Kidney tubule cell (primary cell): ENCODE data around the gene JPH2.
"Not testable (repeated sequence)": the region's sequence is repeated elsewhere in the genome, so short reads cannot be mapped to it uniquely, and the experiment has no call there.

Source experiments
- DNase-seq: peaks from one replicate; pipeline ENCODE4 v3.0.0-alpha.2; 2018; ENCODE audit warnings: low spot score

Gene JPH2

DNA sequence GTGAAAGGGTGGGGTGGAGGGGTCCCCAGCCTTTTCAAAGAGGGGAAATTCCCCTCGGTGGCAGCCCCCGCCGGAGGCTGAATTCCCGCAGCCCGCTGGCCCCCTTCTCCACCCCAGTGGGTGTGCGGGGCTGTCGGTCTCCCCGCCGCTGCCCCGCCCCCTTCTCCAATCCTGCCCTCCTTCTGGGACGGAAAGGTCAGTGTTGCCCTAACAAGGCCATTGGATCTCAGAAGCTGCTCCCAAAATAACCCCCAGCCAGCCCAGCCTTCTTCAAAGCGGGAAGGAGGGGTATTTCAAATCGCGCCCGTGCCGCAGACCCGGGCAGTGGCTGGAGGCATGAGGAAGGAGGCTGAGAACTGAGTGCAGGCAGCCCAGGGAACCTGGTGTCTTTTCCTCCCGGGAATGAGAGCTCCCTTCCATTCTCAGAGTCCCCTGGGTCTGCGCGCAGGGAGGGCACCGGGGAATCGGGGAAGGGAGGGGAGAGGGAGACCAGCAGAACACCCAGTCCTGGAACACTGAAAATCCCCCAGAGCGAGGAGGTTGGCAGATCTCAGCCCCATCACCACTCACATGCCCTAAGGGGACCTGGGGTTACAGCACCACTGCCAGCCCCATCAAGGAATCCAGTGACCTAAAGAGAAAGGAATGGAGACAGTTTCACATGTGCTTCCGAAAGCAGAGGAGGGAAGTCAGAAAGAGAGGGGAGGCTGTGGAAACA, at the start of gene JPH2:
Gene JPH2, minus strand, starts transcription at position 135 of the 718 bp plus-strand sequence. CDS start 483 bp downstream, outside the sequence.
- DNase-seq, result peak; percentile 88

DNA sequence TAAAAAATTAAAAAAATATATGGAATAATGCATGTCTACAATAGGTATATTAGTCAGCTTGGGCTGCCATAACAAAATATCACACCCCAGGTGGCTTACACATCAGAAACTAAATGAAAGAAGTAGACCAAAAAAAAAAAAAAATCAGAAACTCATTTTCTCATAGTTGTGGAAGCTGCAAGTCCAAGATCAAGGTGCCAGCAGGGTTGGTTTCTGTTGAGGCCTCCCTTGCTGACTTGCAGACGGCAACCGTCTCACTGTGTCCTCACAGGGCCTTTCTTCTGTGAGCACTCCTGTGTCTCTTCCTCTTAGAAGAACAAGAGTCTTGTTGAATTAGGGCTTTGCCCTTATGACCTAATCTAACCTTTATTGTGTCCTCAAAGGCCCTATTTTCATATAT, 48.7 kb upstream of the JPH2 start:
- no peak for DNase-seq

DNA sequence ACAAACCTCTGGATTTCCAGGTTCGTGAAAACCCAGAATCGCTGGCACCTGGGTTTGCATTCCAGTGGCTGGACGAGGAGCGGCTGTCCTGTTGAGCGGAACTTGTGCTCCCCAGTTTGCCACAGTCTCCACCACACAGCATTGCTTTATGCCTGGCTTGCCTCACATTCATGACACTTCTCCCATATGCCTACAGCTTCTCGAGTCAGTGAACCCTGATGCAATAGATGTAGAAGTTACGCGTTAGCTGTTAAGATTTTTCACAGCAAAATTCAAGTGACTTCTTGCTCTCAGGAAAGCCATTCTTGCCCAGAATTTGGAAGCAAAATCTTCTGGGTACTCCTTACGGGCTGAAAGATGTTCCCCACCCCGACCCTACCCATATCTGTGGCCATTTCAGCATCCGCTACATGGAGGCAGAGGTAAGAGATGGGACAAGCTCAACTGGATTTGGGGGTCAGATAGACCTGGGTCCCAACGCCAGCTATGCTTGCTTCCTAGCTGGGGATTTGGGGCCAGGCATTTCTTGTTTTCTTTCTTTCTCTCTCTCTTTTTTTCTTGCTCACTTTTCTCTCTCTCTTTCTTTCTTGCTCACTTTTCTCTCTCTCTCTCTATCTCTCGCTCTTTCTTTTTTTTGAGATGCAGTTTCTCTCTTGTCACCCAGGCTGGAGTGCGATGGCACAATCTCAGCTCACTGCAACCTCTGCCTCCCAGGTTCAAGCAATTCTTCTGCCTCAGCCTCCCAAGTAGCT, 47.8 kb upstream of the JPH2 start:
- DNase-seq, result no peak

GRCh38 chr20:44233436-44234016, 46.5 kb upstream of the JPH2 start:
- DNase-seq, result no peak

DNA sequence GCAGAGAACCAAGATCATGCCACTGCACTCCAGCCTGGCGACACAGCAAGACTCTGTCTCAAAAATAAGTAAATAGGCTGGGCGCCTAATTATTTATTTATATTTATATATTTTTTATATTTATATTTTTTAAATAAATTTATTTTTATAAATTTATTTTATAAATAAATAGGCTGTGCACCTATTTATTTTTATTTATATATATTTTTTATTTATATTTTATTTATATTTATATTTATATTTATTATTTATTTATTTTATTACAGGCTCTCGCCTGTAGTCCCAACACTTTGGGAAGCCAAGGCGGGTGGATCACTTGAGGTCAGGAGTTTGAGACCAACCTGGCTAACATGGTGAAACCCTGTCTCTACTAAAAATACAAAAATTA, 45.5 kb upstream of the JPH2 start:
- DNase-seq, result not testable (repeated sequence)

- no peak for DNase-seq
Observed at GRCh38 chr20:44231713-44232468, 44.9 kb upstream of the JPH2 start.

DNA sequence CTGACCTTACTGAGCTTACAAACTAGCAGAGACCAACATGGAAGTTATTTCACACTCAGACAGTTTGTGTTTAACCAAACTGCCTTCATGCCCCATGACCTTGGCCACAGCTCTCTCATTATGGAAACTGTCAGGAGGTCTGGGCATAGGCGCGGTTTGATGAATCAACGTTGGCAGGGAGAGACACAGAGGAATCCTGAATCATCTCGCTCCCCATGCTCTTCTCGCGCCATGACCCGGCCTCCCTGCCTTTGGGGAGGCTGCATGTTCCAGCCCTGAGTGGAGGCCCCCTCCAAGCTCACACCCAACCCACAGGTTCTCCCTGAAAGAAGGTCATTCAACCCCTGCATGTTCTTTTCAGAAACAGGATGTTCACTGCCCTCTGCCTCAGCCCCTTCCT, 44.2 kb upstream of the JPH2 start:
- peak; percentile 37 for DNase-seq

GRCh38 chr20:44228465-44229258, 41.7 kb upstream of the JPH2 start:
- DNase-seq, result no peak

DNA sequence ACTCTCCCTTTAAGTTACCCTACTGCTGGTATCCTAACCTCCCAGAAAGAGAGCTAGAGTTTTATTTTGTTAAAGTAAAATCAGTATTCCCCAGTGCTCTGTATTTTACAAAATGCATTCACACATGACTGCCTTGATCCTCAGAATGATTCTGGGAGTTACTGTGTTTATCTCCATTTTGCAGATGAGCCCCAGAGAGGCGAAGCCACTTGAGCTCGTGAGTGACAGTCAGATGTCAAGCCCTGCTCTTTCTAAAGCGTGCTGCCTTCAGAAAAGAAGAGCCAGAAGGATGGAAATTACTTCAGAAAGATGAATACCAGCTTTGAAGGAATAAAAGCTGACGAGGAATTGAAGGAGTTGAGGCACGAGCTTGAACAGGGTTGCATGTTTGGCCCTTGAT, 37.6 kb upstream of the JPH2 start:
- DNase-seq, result no peak

GRCh38 chr20:44223721-44224120, 36.7 kb upstream of the JPH2 start:
- no peak for DNase-seq

GRCh38 chr20:44222633-44223368, 35.8 kb upstream of the JPH2 start:
- no peak for DNase-seq

- DNase-seq, result no peak
Observed at GRCh38 chr20:44222027-44222426, 35.0 kb upstream of the JPH2 start.

DNA sequence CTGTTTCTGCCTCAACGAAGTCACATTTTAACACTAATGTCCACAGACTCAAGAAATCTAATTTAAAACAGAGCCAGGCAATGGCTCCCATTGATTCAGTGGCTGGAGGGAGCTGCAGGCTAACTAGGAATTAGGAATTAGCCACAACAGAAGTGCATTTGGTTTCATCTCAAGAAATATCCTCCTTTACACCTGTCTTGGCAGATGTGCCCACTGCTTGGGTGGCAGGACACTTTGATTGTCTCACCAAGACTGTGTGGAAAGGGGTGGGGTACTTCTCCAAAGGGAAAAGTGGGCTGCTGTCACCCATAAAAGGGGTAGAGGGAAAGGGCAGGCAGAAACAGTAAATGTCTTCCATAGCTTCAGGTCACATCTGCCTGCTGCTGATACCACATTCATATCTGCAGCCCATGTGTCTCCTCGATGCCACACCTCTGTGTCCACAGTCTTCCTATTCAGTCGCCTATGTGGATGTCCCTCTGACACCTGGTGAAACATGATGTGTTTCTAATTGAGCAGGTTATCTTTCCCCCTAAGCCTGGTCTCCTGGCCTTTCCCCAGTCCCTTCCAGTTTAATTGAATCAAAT, 34.5 kb upstream of the JPH2 start:
- no peak for DNase-seq

GRCh38 chr20:44219791-44220190, 32.8 kb upstream of the JPH2 start:
- DNase-seq, result no peak

GRCh38 chr20:44219170-44219730, 32.3 kb upstream of the JPH2 start:
- no peak for DNase-seq

GRCh38 chr20:44218446-44218845, 31.5 kb upstream of the JPH2 start:
- DNase-seq, result no peak

DNA sequence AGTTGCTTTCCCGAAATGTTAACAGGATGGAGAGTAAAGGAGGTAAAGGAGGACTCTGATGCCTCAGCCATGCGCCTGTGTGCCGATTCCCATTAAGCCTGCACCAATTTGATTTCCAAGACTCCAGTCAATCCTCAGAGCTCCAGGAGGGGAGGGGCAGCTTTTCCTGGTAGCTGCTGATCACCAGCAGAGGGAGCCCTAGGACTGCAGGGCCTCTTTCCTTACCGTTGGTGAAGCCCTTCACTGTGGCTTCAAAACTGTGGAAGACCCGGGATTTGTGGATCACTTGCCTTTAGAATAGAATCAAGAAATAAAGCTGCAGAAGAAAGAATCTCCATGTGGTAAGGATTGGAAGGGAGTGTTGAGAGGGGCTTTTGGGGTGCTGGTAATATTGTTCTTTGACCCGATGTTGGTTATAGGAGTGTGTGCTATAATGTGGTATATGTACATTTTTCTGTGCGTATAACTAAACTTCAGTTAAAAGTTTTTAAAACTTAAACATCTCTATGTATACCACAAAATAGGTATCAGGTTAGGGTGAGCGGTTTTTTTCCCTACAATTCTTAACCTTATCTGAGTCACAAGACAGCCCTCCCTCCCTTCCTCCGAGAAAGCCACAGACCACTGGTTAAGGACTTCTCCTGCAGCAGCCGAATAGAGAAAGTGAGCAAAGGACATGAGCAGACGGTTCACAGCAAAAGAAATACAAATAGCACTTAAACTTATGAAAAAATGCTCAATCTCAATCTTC, 30.5 kb upstream of the JPH2 start:
- peak; percentile 74 for DNase-seq

GRCh38 chr20:44215125-44215524, 28.1 kb upstream of the JPH2 start:
- peak; percentile 66 for DNase-seq

DNA sequence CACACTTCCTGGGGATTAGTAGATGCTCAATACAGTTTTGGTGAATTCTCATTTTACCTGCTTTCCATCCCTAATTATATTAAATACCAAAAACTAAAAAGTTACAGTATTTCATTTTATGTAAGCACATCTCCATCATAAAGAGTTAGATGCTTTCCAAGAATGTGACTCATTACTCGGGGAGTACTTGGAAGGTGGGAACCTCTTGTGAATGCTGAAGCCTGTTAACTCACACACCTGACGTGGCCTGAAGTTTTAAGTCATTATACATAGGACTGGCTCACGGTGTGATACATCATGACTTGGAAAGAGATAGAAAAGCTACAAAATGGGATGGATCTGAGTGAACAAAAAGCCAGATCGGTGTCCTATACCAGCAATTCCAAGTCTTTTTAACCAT, 25.8 kb upstream of the JPH2 start:
- DNase-seq, result peak; percentile 33
